Breast epithelium (tissue), 4 donors: ENCODE results near the gene EVA1A. TPM values are rescaled to one million over a fixed set of nuclear protein-coding genes. Genes with fewer than 3 reads are reported as not detected.

Experiments
- DNase-seq, 2 donors: peaks; one replicate each; pipeline ENCODE4 v3.0.0-alpha.2; 2019; ENCODE audit warnings: low spot score in 2 of 2
- H3K27ac ChIP-seq, 2 donors: fragments of 200-600 bp; sonication (generic) in 1 of 2; one replicate each; pipeline ENCODE4 v1.5.1; 2016 to 2019; ENCODE audit warnings: mild to moderate bottlenecking in 1 of 2
- H3K27me3 ChIP-seq, 2 donors: fragments of 200-600 bp; sonication (generic) in 1 of 2; one replicate each; pipeline versions ENCODE4 v1.5.1 to v1.6.0; 2017 to 2019; ENCODE audit warnings: control low read depth in 1 of 2, mild to moderate bottlenecking in 1 of 2
- H3K36me3 ChIP-seq: fragments of 200-600 bp; one replicate; pipeline ENCODE4 v1.5.1; 2019
- H3K4me1 ChIP-seq, 2 donors: fragments of 200-600 bp; sonication (generic); one replicate each; pipeline ENCODE4 v1.5.1; 2016 to 2019; ENCODE audit warnings: control low read depth in 1 of 2
- H3K4me3 ChIP-seq, 3 donors: fragments of 200-600 bp; sonication (generic); 1 replicate in 2 of 3; 2 replicates in 1 of 3; pipeline ENCODE4 v1.5.1; 2016 to 2019; ENCODE audit warnings: mild to moderate bottlenecking in 3 of 3, moderate library complexity in 2 of 3
- H3K9me3 ChIP-seq, 2 donors: fragments of 200-600 bp; sonication (generic) in 1 of 2; one replicate each; pipeline ENCODE4 v1.5.1; 2016 to 2019; ENCODE audit warnings: control low read depth in 1 of 2
- CTCF ChIP-seq, 3 donors: fragments of 450-650 bp; IDR thresholded peaks; one replicate each; pipeline ENCODE4 v1.5.1; 2016 to 2017; ENCODE audit warnings: antibody characterized with exemption in 3 of 3, mild to moderate bottlenecking in 3 of 3, moderate library complexity in 3 of 3
- POLR2A ChIP-seq: fragments of 450-650 bp; IDR thresholded peaks from one replicate; pipeline ENCODE4 v1.6.1; 2016; ENCODE audit warnings: antibody characterized with exemption, mild to moderate bottlenecking, moderate library complexity
- POLR2AphosphoS5 ChIP-seq, 3 donors: sonication (generic); formaldehyde crosslinking; IDR thresholded peaks; one replicate each; pipeline ENCODE4 v1.6.1; 2017; ENCODE audit warnings: antibody characterized with exemption in 3 of 3
- intact Hi-C: fragments of 100-400 bp; cut with DNase I; formaldehyde crosslinking; loops from one replicate; pipeline ENCODE4 v1.15.1; 2023; ENCODE audit warnings: low total_unique reads
- total RNA-seq, 3 donors: library from RNA; depleted of rRNA; stranded (reverse); fragments of >200 nt; gene quantifications; one replicate each; pipeline ENCODE4 v1.1.0, GENCODE V29; 2016

EVA1A gene
- total RNA-seq, 3 donors from 2014 or later, result 5.2 to 10.4 TPM; not detected in 1

- intact Hi-C loops, result loop anchor here (5.0 kb wide), 1 partner anchor 1443 kb away; no protein-coding TSS in a partner anchor
- no peak for TF ChIP-seq POLR2A
- TF ChIP-seq CTCF (IDR thresholded peaks at IDR 0.05), result no peak
- TF ChIP-seq POLR2AphosphoS5 (IDR thresholded peaks at IDR 0.05), result no peak
These were observed 86.6 kb downstream of the EVA1A start for GRCh38 chr2:75474115-75474514.

GRCh38 chr2:75466708-75467311, 93.9 kb downstream of the EVA1A start:
- H3K4me1 ChIP-seq, result no peaks in the 10 kb centered on the region
- H3K9me3 ChIP-seq, result no peaks in the 10 kb centered on the region
- no peaks in the 10 kb centered on the region for H3K27me3 ChIP-seq
- no peak overlapping the region for H3K27ac ChIP-seq
- intact Hi-C loops, result loop anchor here (10.0 kb wide), 1 partner anchor 148 kb away; no protein-coding TSS in a partner anchor
- TF ChIP-seq POLR2AphosphoS5 (IDR thresholded peaks at IDR 0.05), result no peak
- no peak overlapping the region for H3K4me3 ChIP-seq
- no peak for DNase-seq
- no peaks in the 10 kb centered on the region for H3K36me3 ChIP-seq

More at GRCh38 chr2:75474115-75474514, 86.6 kb downstream of the EVA1A start:
- Histone ChIP-seq H3K36me3 (no peaks in the 10 kb centered on the region), H3K27me3 (no peaks in the 10 kb centered on the region), H3K4me3 (no peak overlapping the region), H3K9me3 (no peaks in the 10 kb centered on the region), H3K4me1 (no peaks in the 10 kb centered on the region), H3K27ac (no peak overlapping the region)
- no peak for DNase-seq

GRCh38 chr2:75465317-75465984, 95.3 kb downstream of the EVA1A start:
- no peaks in the 10 kb centered on the region for H3K27me3 ChIP-seq
- intact Hi-C loops, result loop anchor here (10.0 kb wide), 1 partner anchor 149 kb away; no protein-coding TSS in a partner anchor
- H3K4me1 ChIP-seq, result no peaks in the 10 kb centered on the region

DNA sequence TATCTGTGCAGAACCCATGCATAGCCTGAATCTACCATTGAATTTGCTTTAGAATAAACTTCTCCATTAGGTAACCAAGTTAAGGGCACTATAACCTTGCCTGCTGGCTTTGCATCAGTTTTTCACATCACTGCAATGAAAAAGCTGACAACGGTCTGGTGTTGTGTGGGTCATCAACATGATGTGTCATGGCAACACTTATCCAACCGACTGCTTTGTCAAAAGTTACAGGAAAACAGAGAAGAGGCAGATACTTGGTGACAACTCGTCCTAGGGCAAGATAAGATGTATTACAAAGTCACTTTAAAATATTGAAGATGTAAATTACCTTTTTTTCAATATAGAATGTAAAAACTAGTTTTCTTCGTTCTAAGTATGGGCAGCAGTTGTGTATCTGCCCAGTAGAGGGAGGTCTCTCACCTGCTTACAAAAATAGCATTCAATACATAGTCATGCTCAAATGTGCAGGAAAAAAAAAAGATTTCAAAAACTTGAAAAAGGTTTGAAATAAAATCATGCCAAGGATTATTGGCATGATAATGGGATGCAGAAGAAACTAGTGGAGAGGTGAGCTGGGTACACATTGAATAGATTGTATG, 96.3 kb downstream of the EVA1A start:
- Histone ChIP-seq H3K27ac (no peak overlapping the region), H3K4me1 (no peaks in the 10 kb centered on the region), H3K4me3 (no peak overlapping the region), H3K36me3 (no peaks in the 10 kb centered on the region), H3K27me3 (no peaks in the 10 kb centered on the region), H3K9me3 (no peaks in the 10 kb centered on the region)
- intact Hi-C loops, result loop anchor here (10.0 kb wide), 1 partner anchor 150 kb away; no protein-coding TSS in a partner anchor
- TF ChIP-seq POLR2AphosphoS5 (IDR thresholded peaks at IDR 0.05) (no peak), POLR2A (no peak), CTCF (IDR thresholded peaks at IDR 0.05) (peak in 2 of 3 donors; percentile 67 to 73)
- no peak for DNase-seq

More at GRCh38 chr2:75465317-75465984, 95.3 kb downstream of the EVA1A start:
- H3K27ac ChIP-seq, result no peak overlapping the region
- TF ChIP-seq CTCF (IDR thresholded peaks at IDR 0.05) (peak in 1 of 3 donors; percentile 16), POLR2A (no peak)
- H3K9me3 ChIP-seq, result no peaks in the 10 kb centered on the region
- H3K36me3 ChIP-seq, result no peaks in the 10 kb centered on the region
- H3K4me3 ChIP-seq, result no peak overlapping the region
- no peak for DNase-seq

GRCh38 chr2:75462721-75463120, 98.0 kb downstream of the EVA1A start:
- intact Hi-C loops, result loop anchor here (10.0 kb wide), 1 partner anchor 152 kb away; no protein-coding TSS in a partner anchor

More at GRCh38 chr2:75462721-75463120, 98.0 kb downstream of the EVA1A start:
- no peak overlapping the region for H3K4me3 ChIP-seq
- no peaks in the 10 kb centered on the region for H3K4me1 ChIP-seq
- no peaks in the 10 kb centered on the region for H3K27me3 ChIP-seq
- H3K27ac ChIP-seq, result no peak overlapping the region
- H3K9me3 ChIP-seq, result no peaks in the 10 kb centered on the region
- DNase-seq, result no peak
- H3K36me3 ChIP-seq, result no peaks in the 10 kb centered on the region
- no peak for TF ChIP-seq POLR2AphosphoS5 (IDR thresholded peaks at IDR 0.05)
- TF ChIP-seq CTCF (IDR thresholded peaks at IDR 0.05), result no peak
- TF ChIP-seq POLR2A, result no peak
